Lung (tissue), 12 donors: ENCODE results near the gene TP53AIP1. TPM values are rescaled to one million over a fixed set of nuclear protein-coding genes. Genes with fewer than 3 reads are reported as not detected.
A peak's percentile ranks its signal among the peaks of the same experiment; 100 is the strongest.

Experiments
- ATAC-seq: fragments of 200-7000 bp; cut with Tn5 transposase; one replicate; pipeline ENCODE4 v1.9.1; 2020; ENCODE audit warnings: moderate number of reproducible peaks; ENCODE audit not compliant: insufficient read depth, low FRiP score
- DNase-seq, 3 donors: peaks; one replicate each; pipeline ENCODE4 v3.0.0-alpha.2; 2013 to 2017
- H3K27ac ChIP-seq, 2 donors: one replicate each; pipeline ENCODE4 v1.5.1; 2013; ENCODE audit warnings: mild to moderate bottlenecking in 2 of 2, moderate library complexity in 2 of 2, control low read depth in 1 of 2, inconsistent platforms in 1 of 2, low read depth in 1 of 2, low read length in 1 of 2
- H3K27me3 ChIP-seq, 3 donors: one replicate each; pipeline ENCODE4 v1.5.1; 2013; ENCODE audit warnings: low read length in 2 of 3; ENCODE audit not compliant: control insufficient read depth in 3 of 3, insufficient read depth in 3 of 3
- H3K36me3 ChIP-seq, 4 donors: one replicate each; pipeline ENCODE4 v1.5.1; 2013; ENCODE audit warnings: low read length in 4 of 4, mild to moderate bottlenecking in 1 of 4, moderate library complexity in 1 of 4; ENCODE audit not compliant: control insufficient read depth in 4 of 4, insufficient read depth in 4 of 4
- H3K4me1 ChIP-seq, 5 donors: one replicate each; pipeline ENCODE4 v1.5.1; 2013; ENCODE audit warnings: low read length in 5 of 5, mild to moderate bottlenecking in 2 of 5, moderate library complexity in 1 of 5; ENCODE audit not compliant: control insufficient read depth in 5 of 5, insufficient read depth in 5 of 5
- H3K4me3 ChIP-seq: one replicate; pipeline ENCODE4 v1.5.1; 2013; ENCODE audit warnings: mild to moderate bottlenecking, control low read depth, moderate library complexity
- H3K9ac ChIP-seq, 2 donors: one replicate each; pipeline ENCODE4 v1.5.1; 2013; ENCODE audit warnings: low read length in 2 of 2, control low read depth in 1 of 2; ENCODE audit not compliant: insufficient read depth in 1 of 2
- H3K9me3 ChIP-seq, 4 donors: one replicate each; pipeline ENCODE4 v1.5.1; 2013; ENCODE audit warnings: low read length in 3 of 4, mild to moderate bottlenecking in 1 of 4, moderate library complexity in 1 of 4; ENCODE audit not compliant: control insufficient read depth in 4 of 4, insufficient read depth in 3 of 4
- WGBS, 2 donors: extraction: QIAGEN DNeasy Blood & Tissue Kit; methylation state at CpG; one replicate each; pipeline ENCODE4 v1.1.7; 2013; 5-methylcytosine and 5-hydroxymethylcytosine counted together
- polyA plus RNA-seq, 2 donors: library from polyadenylated mRNA; stranded (reverse); fragments of 200-250 nt; gene quantifications; one replicate each; pipeline ENCODE4 v1.2.1, GENCODE V29; 2013
- total RNA-seq, 2 donors: library from RNA; depleted of rRNA in 1 of 2; stranded (reverse); fragments of >200 nt in 1 of 2; gene quantifications; one replicate each; pipeline ENCODE4 v1.2.1, GENCODE V29; 2014 to 2021
- TF ChIP-seq, protein P1 (sequence below): IDR thresholded peaks from 2 replicates; pipeline ENCODE4 v1.5.1; 2012; ENCODE audit warnings: mild to moderate bottlenecking; ENCODE audit errors: control extremely low read depth, extremely low read depth
- donor health status: control.
- donor health status: control.
- donor health status: Bipolar disorder and iron deficiency.
- donor health status: healthy.
- donor health status: DM: yes; HTN: yes; CAD: no.

TP53AIP1 gene
- total and polyA plus RNA-seq, 4 donors = 0.16 to 1.8 (median 1.0) TPM

DNA sequence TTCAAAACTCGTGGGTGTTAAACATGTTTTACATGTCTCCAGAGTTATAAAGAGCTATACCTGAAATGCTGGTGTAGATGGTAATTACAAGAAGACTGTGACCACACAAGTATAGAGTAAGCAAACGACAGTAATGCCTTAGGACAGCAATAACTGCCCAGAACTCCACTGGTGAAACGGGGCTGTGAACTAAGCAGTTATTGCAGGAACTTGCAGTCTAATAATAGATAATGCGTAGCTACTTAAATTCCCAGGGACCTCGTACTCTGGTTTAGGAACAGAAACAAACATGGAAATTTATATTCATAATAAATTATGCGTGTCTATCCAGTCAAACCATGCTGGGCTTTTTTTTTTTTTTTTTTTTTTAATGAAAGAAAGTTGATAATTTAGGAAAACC lies 24.9 kb upstream of the TP53AIP1 start:
- 81 to 82% methylated on average over 6 of the region's 6 CpGs for WGBS, 2 donors
- Histone ChIP-seq H3K9me3 (no peaks in the 10 kb centered on the region), H3K36me3 (peaks cover 9 to 25% (median 17%) of the 10 kb centered on the region in 4 donors), H3K27me3 (no peaks in the 10 kb centered on the region), H3K4me3 (no peak overlapping the region), H3K4me1 (peaks cover 0 to 6% (median 0%) of the 10 kb centered on the region in 5 donors), H3K9ac (no peak overlapping the region), H3K27ac (no peak overlapping the region)
- peak in 1 of 3 donors; percentile 18 for DNase-seq
- TF ChIP-seq, protein P1, sequence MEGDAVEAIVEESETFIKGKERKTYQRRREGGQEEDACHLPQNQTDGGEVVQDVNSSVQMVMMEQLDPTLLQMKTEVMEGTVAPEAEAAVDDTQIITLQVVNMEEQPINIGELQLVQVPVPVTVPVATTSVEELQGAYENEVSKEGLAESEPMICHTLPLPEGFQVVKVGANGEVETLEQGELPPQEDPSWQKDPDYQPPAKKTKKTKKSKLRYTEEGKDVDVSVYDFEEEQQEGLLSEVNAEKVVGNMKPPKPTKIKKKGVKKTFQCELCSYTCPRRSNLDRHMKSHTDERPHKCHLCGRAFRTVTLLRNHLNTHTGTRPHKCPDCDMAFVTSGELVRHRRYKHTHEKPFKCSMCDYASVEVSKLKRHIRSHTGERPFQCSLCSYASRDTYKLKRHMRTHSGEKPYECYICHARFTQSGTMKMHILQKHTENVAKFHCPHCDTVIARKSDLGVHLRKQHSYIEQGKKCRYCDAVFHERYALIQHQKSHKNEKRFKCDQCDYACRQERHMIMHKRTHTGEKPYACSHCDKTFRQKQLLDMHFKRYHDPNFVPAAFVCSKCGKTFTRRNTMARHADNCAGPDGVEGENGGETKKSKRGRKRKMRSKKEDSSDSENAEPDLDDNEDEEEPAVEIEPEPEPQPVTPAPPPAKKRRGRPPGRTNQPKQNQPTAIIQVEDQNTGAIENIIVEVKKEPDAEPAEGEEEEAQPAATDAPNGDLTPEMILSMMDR = no peak
- no peak for ATAC-seq

- Histone ChIP-seq H3K9me3 (no peaks in the 10 kb centered on the region), H3K4me3 (no peak overlapping the region), H3K27ac (no peak overlapping the region), H3K4me1 (peaks cover 0 to 6% (median 0%) of the 10 kb centered on the region in 5 donors), H3K36me3 (peaks cover 7 to 15% (median 9%) of the 10 kb centered on the region in 4 donors), H3K27me3 (no peaks in the 10 kb centered on the region), H3K9ac (peak overlapping the region in 1 of 2 donors; percentile 5)
- DNase-seq = peak in 2 of 3 donors; percentile 35 to 40
- WGBS, 2 donors = 38 to 42% methylated on average over 4 of the region's 4 CpGs
- TF ChIP-seq, protein P1 = no peak
- ATAC-seq = no peak
These were observed 22.8 kb upstream of the TP53AIP1 start for GRCh38 chr11:128965485-128965884.

GRCh38 chr11:128964463-128964930 lies 21.8 kb upstream of the TP53AIP1 start:
- TF ChIP-seq, protein P1 = no peak
- Histone ChIP-seq H3K27ac (no peak overlapping the region), H3K4me1 (peaks cover 0 to 6% (median 0%) of the 10 kb centered on the region in 5 donors), H3K9ac (no peak overlapping the region), H3K9me3 (no peaks in the 10 kb centered on the region), H3K4me3 (no peak overlapping the region), H3K36me3 (peaks cover 4 to 11% (median 7%) of the 10 kb centered on the region in 4 donors), H3K27me3 (no peaks in the 10 kb centered on the region)
- DNase-seq (peak in 1 of 3 donors; percentile 23), ATAC-seq (peak; percentile 28)
- 48 to 63% methylated on average over 7 of the region's 7 CpGs for WGBS, 2 donors
